Parathyroid adenoma (tissue), 2 donors: ENCODE results near the gene METTL9.
"Not testable (repeated sequence)": the region's sequence is repeated elsewhere in the genome, so short reads cannot be mapped to it uniquely, and the experiment has no call there.

Experiments used
- H2AFZ ChIP-seq: fragments of 300-600 bp; sonication (generic); one replicate; pipeline ENCODE4 v1.7.0; 2017; ENCODE audit warnings: antibody characterized with exemption, mild to moderate bottlenecking
- H3K27ac ChIP-seq: fragments of 300-600 bp; sonication (generic); one replicate; pipeline ENCODE4 v1.7.0; 2017
- H3K27me3 ChIP-seq: fragments of 300-600 bp; sonication (generic); one replicate; pipeline ENCODE4 v1.7.0; 2017; ENCODE audit warnings: low read length; ENCODE audit not compliant: control insufficient read depth, insufficient read depth
- H3K36me3 ChIP-seq: fragments of 300-600 bp; sonication (generic); one replicate; pipeline ENCODE4 v1.7.0; 2017; ENCODE audit warnings: low read length; ENCODE audit not compliant: control insufficient read depth, insufficient read depth
- H3K4me1 ChIP-seq: fragments of 300-600 bp; sonication (generic); one replicate; pipeline ENCODE4 v1.7.0; 2017; ENCODE audit warnings: control low read depth
- H3K4me2 ChIP-seq: fragments of 300-600 bp; sonication (generic); one replicate; pipeline ENCODE4 v1.7.0; 2017; ENCODE audit warnings: low read length
- H3K4me3 ChIP-seq: fragments of 300-600 bp; sonication (generic); one replicate; pipeline ENCODE4 v1.7.0; 2017; ENCODE audit warnings: low read depth, low read length
- H3K79me2 ChIP-seq: fragments of 300-600 bp; sonication (generic); one replicate; pipeline ENCODE4 v1.7.0; 2017; ENCODE audit warnings: control low read depth
- H3K9ac ChIP-seq: fragments of 300-600 bp; sonication (generic); one replicate; pipeline ENCODE4 v1.7.0; 2017; ENCODE audit warnings: mild to moderate bottlenecking
- H3K9me3 ChIP-seq: fragments of 300-600 bp; sonication (generic); one replicate; pipeline ENCODE4 v1.7.0; 2017; ENCODE audit warnings: low read length; ENCODE audit not compliant: control insufficient read depth
- TF ChIP-seq, protein P1 (sequence below): fragments of 300-600 bp; sonication (generic); IDR thresholded peaks from one replicate; pipeline ENCODE4 v1.7.0; 2017; ENCODE audit warnings: antibody characterized with exemption, mild to moderate bottlenecking
- donor health status: primary hyperparathyroidism.

The METTL9 gene

DNA sequence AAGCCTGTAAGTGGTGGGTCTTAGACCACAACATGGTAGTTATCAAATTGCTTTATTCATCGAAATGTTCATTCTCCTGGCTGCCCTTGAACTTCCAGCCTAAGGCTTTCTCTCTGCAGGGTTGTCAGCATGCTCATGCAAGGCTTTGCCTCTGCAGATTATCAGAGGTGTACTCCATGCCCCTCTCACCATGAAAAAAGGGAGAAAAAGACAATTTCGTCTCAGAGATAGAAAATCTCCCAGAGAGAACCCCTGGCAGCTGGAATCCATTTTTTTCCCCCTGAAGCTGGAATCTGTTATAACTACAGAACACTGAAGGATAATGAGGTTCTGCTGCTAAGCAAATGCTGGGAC lies 33.9 kb upstream of the METTL9 start:
- no peaks in the 10 kb centered on the region for H3K79me2 ChIP-seq
- H2AFZ ChIP-seq, result peak overlapping the region; percentile 44
- peak overlapping the region; percentile 56 for H3K4me2 ChIP-seq
- no peaks in the 10 kb centered on the region for H3K27me3 ChIP-seq
- H3K4me3 ChIP-seq, result peak overlapping the region; percentile 36
- H3K4me1 ChIP-seq, result peaks cover 30% of the 10 kb centered on the region
- no peaks in the 10 kb centered on the region for H3K9me3 ChIP-seq
- H3K27ac ChIP-seq, result peak overlapping the region; percentile 75
- TF ChIP-seq, protein P1, sequence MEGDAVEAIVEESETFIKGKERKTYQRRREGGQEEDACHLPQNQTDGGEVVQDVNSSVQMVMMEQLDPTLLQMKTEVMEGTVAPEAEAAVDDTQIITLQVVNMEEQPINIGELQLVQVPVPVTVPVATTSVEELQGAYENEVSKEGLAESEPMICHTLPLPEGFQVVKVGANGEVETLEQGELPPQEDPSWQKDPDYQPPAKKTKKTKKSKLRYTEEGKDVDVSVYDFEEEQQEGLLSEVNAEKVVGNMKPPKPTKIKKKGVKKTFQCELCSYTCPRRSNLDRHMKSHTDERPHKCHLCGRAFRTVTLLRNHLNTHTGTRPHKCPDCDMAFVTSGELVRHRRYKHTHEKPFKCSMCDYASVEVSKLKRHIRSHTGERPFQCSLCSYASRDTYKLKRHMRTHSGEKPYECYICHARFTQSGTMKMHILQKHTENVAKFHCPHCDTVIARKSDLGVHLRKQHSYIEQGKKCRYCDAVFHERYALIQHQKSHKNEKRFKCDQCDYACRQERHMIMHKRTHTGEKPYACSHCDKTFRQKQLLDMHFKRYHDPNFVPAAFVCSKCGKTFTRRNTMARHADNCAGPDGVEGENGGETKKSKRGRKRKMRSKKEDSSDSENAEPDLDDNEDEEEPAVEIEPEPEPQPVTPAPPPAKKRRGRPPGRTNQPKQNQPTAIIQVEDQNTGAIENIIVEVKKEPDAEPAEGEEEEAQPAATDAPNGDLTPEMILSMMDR, result no peak
- no peaks in the 10 kb centered on the region for H3K36me3 ChIP-seq
- no peak overlapping the region for H3K9ac ChIP-seq

DNA sequence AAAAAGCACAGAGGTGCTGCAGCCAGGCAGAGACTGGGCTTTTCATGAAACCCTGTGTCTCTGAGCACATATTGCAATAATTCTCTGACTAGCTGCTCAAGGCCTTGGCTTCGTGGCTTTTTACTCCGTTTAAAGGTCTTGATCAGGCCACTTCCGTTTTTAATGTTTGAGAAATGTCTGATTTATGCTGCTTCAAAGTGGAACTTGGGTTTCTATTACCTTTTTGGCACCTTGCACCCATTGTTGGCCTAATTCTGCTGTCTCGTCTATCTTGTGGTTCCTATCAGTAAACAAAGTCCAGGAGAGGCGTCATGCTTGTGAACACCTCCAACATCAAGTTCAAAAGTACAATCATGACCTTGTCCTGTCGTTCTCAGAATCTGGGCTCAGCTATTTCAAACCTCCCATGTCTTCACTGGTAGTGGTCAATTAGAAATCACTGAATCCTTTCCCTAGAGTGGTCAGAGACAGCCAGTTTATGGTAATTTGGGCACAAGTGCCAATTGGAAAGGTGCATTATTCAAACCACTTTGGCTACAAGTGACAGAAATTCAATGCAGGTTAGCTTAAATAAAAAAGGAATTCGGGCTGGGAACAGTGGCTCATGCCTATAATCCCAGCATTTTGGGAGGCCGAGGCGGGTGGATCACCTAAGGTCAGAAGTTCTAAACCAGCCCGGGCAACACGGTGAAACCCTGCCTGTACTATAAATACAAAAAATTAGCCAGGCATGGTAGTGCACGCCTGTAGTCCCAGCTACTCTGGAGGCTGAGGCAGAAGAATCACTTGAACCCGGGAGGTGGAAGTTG lies 33.3 kb upstream of the METTL9 start:
- Histone ChIP-seq H3K4me3 (peak overlapping the region; percentile 36), H3K4me2 (peak overlapping the region; percentile 56), H3K27ac (peak overlapping the region; percentile 75), H3K9me3 (no peaks in the 10 kb centered on the region), H2AFZ (peak overlapping the region; percentile 44), H3K4me1 (peaks cover 30% of the 10 kb centered on the region), H3K36me3 (no peaks in the 10 kb centered on the region), H3K9ac (no peak overlapping the region), H3K79me2 (no peaks in the 10 kb centered on the region), H3K27me3 (no peaks in the 10 kb centered on the region)
- TF ChIP-seq, protein P1, result no peak

DNA sequence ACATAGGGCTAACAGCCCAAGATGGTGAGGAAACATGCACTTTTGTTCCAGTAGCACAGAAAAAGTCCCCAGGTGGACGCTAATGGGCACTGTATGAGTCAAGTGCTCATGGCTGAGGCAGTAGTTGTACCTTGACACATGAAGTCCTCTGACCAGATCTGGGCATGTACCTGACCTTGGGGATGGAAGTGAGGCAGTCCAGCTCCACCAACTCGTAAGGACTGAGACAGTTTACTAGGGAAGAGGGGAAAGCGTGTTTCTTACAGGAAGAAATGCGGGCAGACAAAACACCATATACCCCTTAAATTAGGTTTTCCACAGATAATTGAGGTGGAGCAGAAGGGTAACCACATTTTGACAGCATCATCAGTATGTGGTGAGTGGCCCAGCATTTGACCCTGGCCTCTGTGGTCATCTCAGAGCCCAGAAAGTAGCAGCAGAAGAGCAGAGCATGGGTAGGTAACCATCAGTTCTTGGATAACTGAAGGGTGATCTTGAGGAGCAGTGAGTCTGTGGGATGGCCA lies 32.4 kb upstream of the METTL9 start:
- no peak overlapping the region for H3K9ac ChIP-seq
- H3K36me3 ChIP-seq, result no peaks in the 10 kb centered on the region
- H2AFZ ChIP-seq, result peak overlapping the region; percentile 44
- no peak overlapping the region for H3K4me2 ChIP-seq
- H3K4me1 ChIP-seq, result peaks cover 30% of the 10 kb centered on the region
- H3K9me3 ChIP-seq, result no peaks in the 10 kb centered on the region
- no peaks in the 10 kb centered on the region for H3K27me3 ChIP-seq
- H3K79me2 ChIP-seq, result no peaks in the 10 kb centered on the region
- H3K27ac ChIP-seq, result peak overlapping the region; percentile 75
- TF ChIP-seq, protein P1, result no peak
- no peak overlapping the region for H3K4me3 ChIP-seq

DNA sequence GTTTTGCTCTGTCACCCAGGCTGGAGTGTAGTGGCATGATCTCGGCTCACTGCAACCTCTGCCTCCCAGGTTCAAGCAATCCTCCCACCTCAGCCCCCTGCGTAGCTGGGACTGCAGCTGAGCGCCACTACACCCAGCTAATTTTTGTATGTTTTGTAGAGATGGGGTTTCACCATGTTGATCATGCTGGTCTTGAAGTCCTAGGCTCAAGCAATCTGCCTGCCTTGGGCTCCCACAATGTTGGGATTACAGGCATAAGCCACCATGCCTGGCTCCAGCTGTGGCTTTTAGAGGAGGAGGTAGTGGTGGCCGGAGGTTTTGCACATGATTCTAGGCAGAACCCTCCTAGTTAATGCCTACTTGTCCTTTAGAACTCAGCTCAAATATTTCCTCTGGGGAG lies 31.9 kb upstream of the METTL9 start:
- H3K4me2 ChIP-seq, H3K36me3 ChIP-seq, H3K9ac ChIP-seq, H3K4me3 ChIP-seq, H3K27me3 ChIP-seq, H3K79me2 ChIP-seq, H3K27ac ChIP-seq, H3K9me3 ChIP-seq: not testable (repeated sequence)
- peaks cover 30% of the 10 kb centered on the region for H3K4me1 ChIP-seq
- peak overlapping the region; percentile 44 for H2AFZ ChIP-seq

DNA sequence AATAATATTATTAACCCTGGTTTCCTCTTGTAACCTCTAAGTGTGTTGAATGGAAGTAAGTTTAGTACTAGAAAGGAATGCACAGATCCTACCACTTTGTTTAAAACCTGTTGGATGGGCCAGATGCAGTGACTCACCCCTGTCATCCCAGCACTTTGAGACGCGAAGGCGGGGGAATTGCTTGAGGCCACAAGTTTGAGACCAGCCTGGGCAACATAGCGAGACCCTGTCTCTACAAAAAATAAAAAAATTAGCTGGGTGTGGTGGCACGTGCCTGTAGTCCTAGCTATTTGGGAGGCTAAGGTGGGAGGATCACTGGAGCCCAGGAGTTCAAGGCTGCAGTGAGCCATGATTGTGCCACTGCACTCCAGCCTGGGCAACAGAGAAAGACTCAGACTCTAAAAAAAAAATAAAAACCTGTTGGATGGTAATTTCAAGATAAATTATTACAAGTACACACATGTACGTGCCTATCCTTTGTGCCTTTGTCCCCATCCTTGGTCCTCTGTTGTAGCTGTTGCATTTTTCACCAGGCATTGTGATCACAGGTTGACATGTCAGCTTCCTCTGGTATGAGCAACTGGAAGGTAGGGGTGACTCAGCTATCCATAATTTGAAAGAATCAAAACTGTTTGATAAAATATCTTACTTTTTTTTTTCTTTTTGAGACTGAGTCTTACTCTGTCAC lies 30.7 kb upstream of the METTL9 start:
- Histone ChIP-seq H3K27me3 (no peaks in the 10 kb centered on the region), H3K4me3 (no peak overlapping the region), H3K27ac (no peak overlapping the region), H2AFZ (no peak overlapping the region), H3K4me2 (no peak overlapping the region), H3K9me3 (no peaks in the 10 kb centered on the region), H3K4me1 (peaks cover 30% of the 10 kb centered on the region), H3K36me3 (no peaks in the 10 kb centered on the region), H3K79me2 (no peaks in the 10 kb centered on the region), H3K9ac (no peak overlapping the region)
- TF ChIP-seq, protein P1, result no peak
